Upper lobe of right lung (tissue), 1 donor: ENCODE data around the gene GATA2. TPM values are rescaled to one million over a fixed set of nuclear protein-coding genes. Genes with fewer than 3 reads are reported as not detected.

ENCODE experiments used
- ATAC-seq: fragments of 200-7000 bp; cut with Tn5 transposase; one replicate; pipeline ENCODE4 v1.9.1; 2020; ENCODE audit warnings: mild to moderate bottlenecking, moderate library complexity
- DNase-seq: peaks from one replicate; pipeline ENCODE4 v3.0.0-alpha.2; 2020
- H3K27ac ChIP-seq: fragments of 200-600 bp; one replicate; pipeline ENCODE4 v1.8.0; 2022
- H3K27me3 ChIP-seq: fragments of 200-600 bp; one replicate; pipeline ENCODE4 v1.8.0; 2022; ENCODE audit warnings: mild to moderate bottlenecking
- H3K36me3 ChIP-seq: fragments of 200-600 bp; one replicate; pipeline ENCODE4 v1.8.0; 2022
- H3K4me1 ChIP-seq: fragments of 200-600 bp; one replicate; pipeline ENCODE4 v1.8.0; 2022
- H3K4me3 ChIP-seq: fragments of 200-600 bp; one replicate; pipeline ENCODE4 v1.8.0; 2022; ENCODE audit warnings: mild to moderate bottlenecking
- H3K9me3 ChIP-seq: fragments of 200-600 bp; one replicate; pipeline ENCODE4 v1.8.0; 2022
- intact Hi-C: fragments of 100-400 bp; cut with DNase I; formaldehyde crosslinking; loops from one replicate; pipeline ENCODE4 v1.11.0; 2022
- total RNA-seq: library from RNA; stranded (reverse); fragmentation: NEBNext Ultra II Directional; extraction: Animal tissue kit (Norgen Biotek cat#: 25700); gene quantifications from one replicate; pipeline ENCODE4 v1.2.1, GENCODE V29; 2021
- TF ChIP-seq, protein P1 (sequence below): fragments of 200-600 bp; IDR thresholded peaks from one replicate; pipeline ENCODE4 v1.8.0; 2022; ENCODE audit warnings: antibody characterized with exemption
- donor health status: DM: no; HTN: yes; CAD: no; lungs with severe emphysema.

The GATA2 gene
- total RNA-seq, 1 donor from 2014 or later = 86.6 TPM

- ATAC-seq = no peak
- no peaks in the 10 kb centered on the region for H3K27me3 ChIP-seq
These were observed 28.8 kb downstream of the GATA2 start for GRCh38 chr3:128464188-128464587.

GRCh38 chr3:128463771-128464170, 29.2 kb downstream of the GATA2 start:
- TF ChIP-seq, protein P1, sequence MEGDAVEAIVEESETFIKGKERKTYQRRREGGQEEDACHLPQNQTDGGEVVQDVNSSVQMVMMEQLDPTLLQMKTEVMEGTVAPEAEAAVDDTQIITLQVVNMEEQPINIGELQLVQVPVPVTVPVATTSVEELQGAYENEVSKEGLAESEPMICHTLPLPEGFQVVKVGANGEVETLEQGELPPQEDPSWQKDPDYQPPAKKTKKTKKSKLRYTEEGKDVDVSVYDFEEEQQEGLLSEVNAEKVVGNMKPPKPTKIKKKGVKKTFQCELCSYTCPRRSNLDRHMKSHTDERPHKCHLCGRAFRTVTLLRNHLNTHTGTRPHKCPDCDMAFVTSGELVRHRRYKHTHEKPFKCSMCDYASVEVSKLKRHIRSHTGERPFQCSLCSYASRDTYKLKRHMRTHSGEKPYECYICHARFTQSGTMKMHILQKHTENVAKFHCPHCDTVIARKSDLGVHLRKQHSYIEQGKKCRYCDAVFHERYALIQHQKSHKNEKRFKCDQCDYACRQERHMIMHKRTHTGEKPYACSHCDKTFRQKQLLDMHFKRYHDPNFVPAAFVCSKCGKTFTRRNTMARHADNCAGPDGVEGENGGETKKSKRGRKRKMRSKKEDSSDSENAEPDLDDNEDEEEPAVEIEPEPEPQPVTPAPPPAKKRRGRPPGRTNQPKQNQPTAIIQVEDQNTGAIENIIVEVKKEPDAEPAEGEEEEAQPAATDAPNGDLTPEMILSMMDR = no peak
- no peaks in the 10 kb centered on the region for H3K27me3 ChIP-seq
- H3K4me3 ChIP-seq = no peak overlapping the region
- ATAC-seq (no peak), DNase-seq (no peak)
- no peaks in the 10 kb centered on the region for H3K9me3 ChIP-seq
- no peaks in the 10 kb centered on the region for H3K36me3 ChIP-seq
- intact Hi-C loops = no loop called here
- no peak overlapping the region for H3K27ac ChIP-seq
- H3K4me1 ChIP-seq = no peaks in the 10 kb centered on the region

More at GRCh38 chr3:128464188-128464587, 28.8 kb downstream of the GATA2 start:
- no peak overlapping the region for H3K27ac ChIP-seq
- H3K36me3 ChIP-seq = no peaks in the 10 kb centered on the region
- no peak overlapping the region for H3K4me3 ChIP-seq
- no peak for DNase-seq
- no peaks in the 10 kb centered on the region for H3K4me1 ChIP-seq
- TF ChIP-seq, protein P1 = peak; percentile 24
- intact Hi-C loops = no loop called here
- H3K9me3 ChIP-seq = no peaks in the 10 kb centered on the region

- ATAC-seq (no peak), DNase-seq (no peak)
- Histone ChIP-seq H3K27me3 (no peaks in the 10 kb centered on the region), H3K36me3 (no peaks in the 10 kb centered on the region), H3K4me3 (no peak overlapping the region), H3K9me3 (no peaks in the 10 kb centered on the region), H3K4me1 (no peaks in the 10 kb centered on the region), H3K27ac (no peak overlapping the region)
- intact Hi-C loops = no loop called here
- TF ChIP-seq, protein P1 = no peak
These were observed 29.6 kb downstream of the GATA2 start for GRCh38 chr3:128463354-128463753.

GRCh38 chr3:128462931-128463330, 30.1 kb downstream of the GATA2 start:
- Histone ChIP-seq H3K36me3 (no peaks in the 10 kb centered on the region), H3K4me1 (no peaks in the 10 kb centered on the region), H3K27me3 (no peaks in the 10 kb centered on the region), H3K4me3 (no peak overlapping the region), H3K27ac (no peak overlapping the region), H3K9me3 (no peaks in the 10 kb centered on the region)
- intact Hi-C loops = no loop called here
- DNase-seq (no peak), ATAC-seq (no peak)
- TF ChIP-seq, protein P1 = no peak

- no peaks in the 10 kb centered on the region for H3K9me3 ChIP-seq
- no peak for DNase-seq
These were observed 30.6 kb downstream of the GATA2 start for GRCh38 chr3:128462341-128462910.

More at GRCh38 chr3:128462341-128462910, 30.6 kb downstream of the GATA2 start:
- TF ChIP-seq, protein P1 = no peak
- Histone ChIP-seq H3K4me3 (no peak overlapping the region), H3K4me1 (no peaks in the 10 kb centered on the region), H3K27me3 (no peaks in the 10 kb centered on the region), H3K27ac (no peak overlapping the region), H3K36me3 (no peaks in the 10 kb centered on the region)
- intact Hi-C loops = no loop called here
- no peak for ATAC-seq
